NCI-H1436 treated with DMSO at 0.1 percent for 48 hours (cell line): ENCODE results near the gene SMARCA4.

ENCODE experiments used
- DNase-seq: peaks from one replicate; lab custom pipeline; 2025; lab: John Stamatoyannopoulos, UW

SMARCA4 gene

DNA sequence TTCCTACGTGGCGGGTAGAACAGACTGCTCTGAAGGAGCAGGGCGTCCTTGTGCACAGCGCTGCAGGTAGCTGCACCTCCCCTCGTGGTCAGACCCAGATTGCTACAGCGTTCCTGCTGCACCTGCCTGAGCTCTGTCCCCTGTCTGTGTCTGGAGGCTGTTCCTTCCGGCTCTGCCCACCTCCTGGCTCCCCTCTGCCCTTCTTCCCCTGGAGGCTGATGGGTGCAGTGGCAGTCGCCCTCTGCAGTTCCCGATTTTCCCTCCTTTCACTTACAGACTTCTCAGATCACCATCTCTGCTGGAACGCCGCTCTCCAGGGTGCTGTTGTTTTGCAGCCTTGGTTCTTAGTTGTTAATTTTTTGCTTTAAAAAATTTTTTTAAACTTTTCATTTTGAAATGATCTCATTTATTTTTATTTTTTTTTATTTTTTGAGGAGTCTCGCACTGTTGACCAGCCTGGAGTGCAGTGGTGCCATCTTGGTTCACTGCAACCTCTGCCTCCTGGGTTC lies 53.6 kb downstream of the SMARCA4 start:
- DNase-seq: no peak

- DNase-seq: no peak
Observed at GRCh38 chr19:11016631-11017030, 55.8 kb downstream of the SMARCA4 start.

GRCh38 chr19:11017275-11018035 lies 56.6 kb downstream of the SMARCA4 start:
- no peak for DNase-seq

- DNase-seq: no peak
Observed at GRCh38 chr19:11018179-11018578, 57.3 kb downstream of the SMARCA4 start.

- DNase-seq: no peak
Observed at GRCh38 chr19:11018763-11019162, 57.9 kb downstream of the SMARCA4 start.

GRCh38 chr19:11019262-11019661 lies 58.4 kb downstream of the SMARCA4 start:
- DNase-seq: no peak

DNA sequence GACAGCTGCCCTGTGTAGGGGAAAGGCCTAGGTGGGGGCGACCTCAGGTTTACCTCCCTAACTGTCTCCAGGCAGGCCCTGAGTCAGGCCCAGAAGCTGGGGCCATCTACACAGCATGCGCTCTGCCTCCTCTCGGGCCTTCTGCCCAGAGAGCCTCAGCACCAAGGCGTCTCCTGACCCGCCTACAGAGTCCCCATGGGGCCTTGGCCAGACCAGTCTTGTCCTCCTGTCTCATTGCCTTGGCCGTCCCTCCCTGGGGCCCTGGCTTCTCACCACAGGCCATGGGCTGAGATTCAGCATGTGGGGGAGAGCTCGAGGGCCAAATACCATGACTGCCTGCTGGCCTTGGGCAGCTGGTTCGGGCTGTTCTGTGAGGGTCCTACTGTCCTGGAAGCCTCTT lies 59.0 kb downstream of the SMARCA4 start:
- no peak for DNase-seq

- DNase-seq: no peak
Observed at GRCh38 chr19:11020423-11020822, 59.6 kb downstream of the SMARCA4 start.

GRCh38 chr19:11020982-11021759 lies 60.3 kb downstream of the SMARCA4 start:
- DNase-seq: no peak

- DNase-seq: no peak
Observed at GRCh38 chr19:11021760-11022144, 60.9 kb downstream of the SMARCA4 start.

DNA sequence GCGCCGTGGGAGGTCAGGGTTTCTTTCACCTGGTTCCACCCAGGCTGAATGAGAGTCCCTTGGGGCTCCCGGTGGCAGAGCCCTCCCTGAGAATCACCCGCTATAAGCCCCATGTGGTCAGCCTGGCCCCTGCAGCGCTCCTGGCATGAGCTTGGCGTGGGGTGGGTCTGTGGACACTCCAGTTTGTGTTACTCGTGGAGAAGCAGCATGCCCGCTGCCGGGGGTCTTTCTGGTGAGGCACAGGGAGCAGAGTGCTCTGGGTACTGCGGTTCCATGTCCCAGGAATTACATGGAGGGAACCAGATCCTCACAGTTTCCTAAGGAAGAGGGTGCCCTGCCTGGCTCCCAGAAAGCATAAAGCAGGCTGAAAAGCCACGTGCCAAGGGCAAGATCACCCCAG lies 62.2 kb downstream of the SMARCA4 start:
- no peak for DNase-seq

DNA sequence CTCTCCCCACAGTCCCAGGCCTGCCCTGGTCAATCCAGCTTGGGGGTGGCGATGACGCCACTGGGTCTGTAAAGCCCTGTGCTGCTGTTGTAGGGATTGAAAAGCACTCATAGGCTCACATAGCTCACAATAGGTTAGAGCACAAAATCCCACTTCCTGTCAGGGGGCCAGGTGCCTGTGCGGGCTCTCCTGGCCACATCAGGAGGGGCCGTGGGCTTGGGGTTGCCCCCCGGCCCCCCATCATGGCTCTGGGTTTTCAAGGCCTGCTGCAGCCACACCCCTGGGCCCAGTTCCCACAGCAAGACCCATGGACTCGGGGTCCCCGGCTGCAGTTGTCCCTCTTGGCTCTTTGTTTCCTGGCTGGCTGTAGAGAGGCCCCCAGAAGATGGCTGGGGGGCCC lies 62.9 kb downstream of the SMARCA4 start:
- DNase-seq: no peak

DNA sequence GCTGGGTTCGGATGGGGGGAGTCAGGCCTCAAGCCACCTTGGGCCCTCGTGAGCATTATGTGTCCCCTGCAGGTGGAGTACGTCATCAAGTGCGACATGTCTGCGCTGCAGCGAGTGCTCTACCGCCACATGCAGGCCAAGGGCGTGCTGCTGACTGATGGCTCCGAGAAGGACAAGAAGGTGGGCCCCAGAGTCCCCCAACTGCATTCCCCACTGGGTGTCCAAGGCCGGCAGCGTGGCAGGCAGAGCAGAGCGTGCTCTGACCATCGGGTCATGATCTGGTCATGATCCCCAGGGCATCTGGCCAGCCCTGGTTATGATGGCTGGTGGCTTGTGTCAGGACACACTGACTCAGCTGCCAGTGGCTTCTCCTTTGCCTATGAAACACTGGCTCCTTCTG lies 63.4 kb downstream of the SMARCA4 start:
- DNase-seq: no peak

DNA sequence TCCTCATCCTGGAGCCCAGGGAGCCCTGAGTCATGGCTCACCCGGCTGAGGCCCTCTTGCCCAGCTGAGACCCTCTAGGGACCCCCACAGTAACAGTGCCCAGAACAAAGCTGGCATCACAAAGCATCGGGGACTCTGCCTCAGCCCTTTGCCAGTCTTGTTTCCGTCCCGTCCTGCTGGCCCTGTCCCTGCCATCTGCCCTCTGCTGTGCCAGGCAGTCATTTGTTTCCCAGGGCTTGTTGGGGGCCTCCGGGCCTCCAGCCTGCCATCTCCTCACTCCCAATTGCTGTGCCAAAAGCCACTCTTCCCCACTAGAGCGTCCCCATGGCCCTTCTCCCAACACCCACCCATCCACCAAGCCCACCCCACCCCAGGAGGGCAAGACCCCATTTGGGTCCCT lies 64.2 kb downstream of the SMARCA4 start:
- no peak for DNase-seq

- DNase-seq: no peak
Observed at GRCh38 chr19:11025445-11025844, 64.6 kb downstream of the SMARCA4 start.

DNA sequence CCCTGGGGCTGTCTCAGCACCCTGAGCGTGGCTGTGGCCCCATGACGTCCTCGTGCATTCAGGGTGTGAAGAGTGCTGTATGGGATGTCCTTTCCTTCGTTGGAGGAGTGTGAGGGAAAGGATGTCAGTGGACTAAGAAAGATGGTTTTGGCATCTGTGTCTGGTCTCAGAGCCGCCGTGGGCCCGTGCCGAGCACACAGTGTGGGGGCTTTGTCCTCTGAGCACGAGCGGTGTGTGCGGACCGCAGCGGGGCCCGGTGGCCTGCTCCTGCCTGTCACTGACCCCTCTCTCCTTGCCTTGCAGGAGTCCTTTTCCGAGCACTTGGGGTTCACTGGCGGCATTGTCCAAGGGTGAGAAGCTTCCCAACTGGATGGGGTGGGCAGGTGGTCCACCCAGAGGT lies 65.2 kb downstream of the SMARCA4 start:
- no peak for DNase-seq

GRCh38 chr19:11027381-11027780 lies 66.6 kb downstream of the SMARCA4 start:
- no peak for DNase-seq

DNA sequence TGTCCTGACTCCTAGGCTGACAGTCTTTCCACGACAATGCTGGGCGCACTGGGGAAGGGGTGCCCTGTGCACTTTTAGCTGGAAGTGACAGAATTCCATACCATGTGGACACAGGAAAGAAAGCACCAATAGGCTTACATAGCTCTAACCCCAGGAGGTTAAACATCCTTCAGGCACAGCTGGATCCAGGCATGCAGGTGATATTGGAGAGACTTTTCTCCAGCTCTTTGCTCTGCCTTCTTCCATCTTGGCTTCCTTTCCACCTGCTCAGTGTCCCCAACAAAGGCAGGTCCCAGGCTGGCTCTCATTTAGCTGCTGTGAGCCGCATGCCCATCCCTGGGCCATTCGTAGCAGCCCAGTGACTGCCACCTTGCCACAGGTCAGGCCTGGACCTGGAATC lies 67.3 kb downstream of the SMARCA4 start:
- DNase-seq: no peak

GRCh38 chr19:11031421-11032070 lies 70.7 kb downstream of the SMARCA4 start:
- no peak for DNase-seq

GRCh38 chr19:11033251-11033650 lies 72.4 kb downstream of the SMARCA4 start:
- no peak for DNase-seq

GRCh38 chr19:11033763-11034162 lies 72.9 kb downstream of the SMARCA4 start:
- no peak for DNase-seq

GRCh38 chr19:11034449-11035213 lies 73.8 kb downstream of the SMARCA4 start:
- DNase-seq: no peak
